ENCODE data around the gene VPS36.

VPS36 gene

DNA sequence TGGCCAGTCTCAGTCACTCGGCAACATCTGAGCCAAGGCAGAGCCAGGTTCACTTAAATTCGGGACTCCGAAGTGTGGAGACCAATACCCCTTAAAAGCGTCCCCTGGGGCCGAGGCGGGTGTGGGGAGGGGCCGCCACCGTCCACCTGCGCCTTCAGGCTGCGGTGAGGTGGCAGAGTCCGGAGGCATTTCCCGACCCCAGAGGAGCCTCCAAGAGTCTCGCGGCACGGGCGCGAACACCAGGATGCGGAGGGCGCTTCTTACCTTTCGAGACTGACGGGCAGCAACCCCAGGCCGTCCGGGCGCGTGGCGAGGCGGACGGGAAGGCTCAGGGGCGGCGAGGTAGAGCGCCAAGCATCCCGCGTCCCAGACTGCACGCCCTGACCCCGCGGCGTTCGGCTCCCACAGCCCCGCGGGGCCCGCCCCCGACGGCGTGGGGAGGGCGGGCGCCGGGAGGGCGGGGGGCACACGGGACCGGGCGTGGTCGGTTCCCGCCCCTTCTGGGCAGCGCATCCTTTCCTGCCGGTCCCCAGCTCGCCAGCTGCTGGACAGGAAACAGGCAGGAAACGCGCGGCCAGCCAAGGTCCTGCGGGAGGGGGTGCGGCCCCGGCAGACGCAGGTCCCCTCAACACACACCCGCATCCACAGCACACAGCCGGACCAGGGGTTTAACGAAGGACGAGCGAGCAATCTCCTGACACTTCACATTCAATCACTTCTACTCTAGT is 44.5 kb downstream of the VPS36 start, which contains the start of gene THSD1:
Gene THSD1, minus strand, starts transcription at position 406 of the 728 bp plus-strand sequence. CDS start 3,572 bp downstream, outside the sequence.
- TF ChIP-seq, protein P1, sequence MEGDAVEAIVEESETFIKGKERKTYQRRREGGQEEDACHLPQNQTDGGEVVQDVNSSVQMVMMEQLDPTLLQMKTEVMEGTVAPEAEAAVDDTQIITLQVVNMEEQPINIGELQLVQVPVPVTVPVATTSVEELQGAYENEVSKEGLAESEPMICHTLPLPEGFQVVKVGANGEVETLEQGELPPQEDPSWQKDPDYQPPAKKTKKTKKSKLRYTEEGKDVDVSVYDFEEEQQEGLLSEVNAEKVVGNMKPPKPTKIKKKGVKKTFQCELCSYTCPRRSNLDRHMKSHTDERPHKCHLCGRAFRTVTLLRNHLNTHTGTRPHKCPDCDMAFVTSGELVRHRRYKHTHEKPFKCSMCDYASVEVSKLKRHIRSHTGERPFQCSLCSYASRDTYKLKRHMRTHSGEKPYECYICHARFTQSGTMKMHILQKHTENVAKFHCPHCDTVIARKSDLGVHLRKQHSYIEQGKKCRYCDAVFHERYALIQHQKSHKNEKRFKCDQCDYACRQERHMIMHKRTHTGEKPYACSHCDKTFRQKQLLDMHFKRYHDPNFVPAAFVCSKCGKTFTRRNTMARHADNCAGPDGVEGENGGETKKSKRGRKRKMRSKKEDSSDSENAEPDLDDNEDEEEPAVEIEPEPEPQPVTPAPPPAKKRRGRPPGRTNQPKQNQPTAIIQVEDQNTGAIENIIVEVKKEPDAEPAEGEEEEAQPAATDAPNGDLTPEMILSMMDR (conservative IDR thresholded peaks at IDR 0.05; ENCODE audit: low read depth, low read length): no peak
- peak; percentile 22 for DNase-seq (ENCODE audit: low read depth)
- peak within 1 kb of the TSS; percentile 60 for H3K4me3 ChIP-seq (ENCODE audit: low read depth, low read length)

DNA sequence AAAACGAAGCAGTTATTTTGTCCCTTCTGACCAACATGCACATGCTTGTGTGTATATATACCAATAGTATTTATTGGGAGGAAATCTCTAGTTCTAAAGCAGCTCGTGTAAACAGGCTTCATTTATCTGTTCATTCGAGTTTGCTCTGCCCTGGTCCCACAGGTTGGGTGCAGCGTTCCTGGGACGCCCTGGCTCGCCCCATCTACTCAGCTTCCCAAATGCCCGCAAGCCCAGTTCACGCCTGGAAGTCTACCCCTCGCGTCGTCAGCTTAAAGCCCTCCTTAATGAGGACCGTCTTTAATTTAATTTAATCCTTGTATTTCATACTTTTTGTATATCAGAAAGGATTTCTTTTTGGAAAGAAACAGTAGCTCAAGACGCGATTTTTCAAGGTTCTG is 45.1 kb downstream of the VPS36 start:
- DNase-seq (ENCODE audit: low read depth): no peak
- H3K4me3 ChIP-seq (ENCODE audit: low read depth, low read length): peak overlapping the region; percentile 60
- TF ChIP-seq, protein P1 (conservative IDR thresholded peaks at IDR 0.05; ENCODE audit: low read depth, low read length): no peak

DNA sequence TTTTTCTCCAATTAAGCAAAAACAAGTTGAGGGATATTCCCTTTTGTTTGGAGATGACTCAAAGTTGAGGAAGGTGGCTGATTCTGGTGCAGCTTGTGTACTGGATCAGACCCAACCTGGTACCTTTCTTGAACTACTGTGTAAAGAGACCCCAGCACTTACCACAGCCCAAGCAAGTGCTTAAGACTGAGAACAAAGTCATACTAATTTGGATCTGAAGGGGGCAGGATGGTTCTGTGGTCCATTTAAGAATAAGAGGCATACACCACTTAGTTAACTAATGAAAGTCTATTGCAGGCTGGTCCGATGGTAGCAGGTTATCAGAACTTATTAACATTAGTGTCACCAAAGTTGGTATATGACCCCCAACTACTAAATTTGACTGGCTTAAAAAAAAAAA is 50.7 kb downstream of the VPS36 start:
- H3K4me3 ChIP-seq (ENCODE audit: low read depth, low read length): no peak overlapping the region
- peak; percentile 59 for DNase-seq (ENCODE audit: low read depth)
- TF ChIP-seq, protein P1 (conservative IDR thresholded peaks at IDR 0.05; ENCODE audit: low read depth, low read length): peak; percentile 50

DNA sequence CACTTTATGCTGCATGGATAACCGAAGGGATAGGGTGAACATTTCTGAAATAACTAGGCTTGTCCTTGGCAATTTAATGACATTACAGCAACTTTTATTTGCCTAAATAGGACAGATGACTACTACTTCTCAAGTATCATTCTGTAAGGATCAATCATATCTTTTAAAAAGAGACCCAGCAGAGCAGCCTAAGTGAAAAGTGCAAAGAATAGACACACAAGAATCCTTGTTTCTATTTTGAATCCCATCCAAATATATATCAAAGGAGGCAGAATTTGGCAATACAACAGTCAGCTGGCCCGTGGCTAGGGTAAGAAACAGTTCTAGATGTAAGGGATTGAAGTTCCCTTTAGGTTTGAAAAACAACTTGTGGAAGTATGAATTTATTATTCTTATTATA is 51.4 kb downstream of the VPS36 start:
- TF ChIP-seq, protein P1 (conservative IDR thresholded peaks at IDR 0.05; ENCODE audit: low read depth, low read length): no peak
- no peak for DNase-seq (ENCODE audit: low read depth)
- H3K4me3 ChIP-seq (ENCODE audit: low read depth, low read length): no peak overlapping the region

DNA sequence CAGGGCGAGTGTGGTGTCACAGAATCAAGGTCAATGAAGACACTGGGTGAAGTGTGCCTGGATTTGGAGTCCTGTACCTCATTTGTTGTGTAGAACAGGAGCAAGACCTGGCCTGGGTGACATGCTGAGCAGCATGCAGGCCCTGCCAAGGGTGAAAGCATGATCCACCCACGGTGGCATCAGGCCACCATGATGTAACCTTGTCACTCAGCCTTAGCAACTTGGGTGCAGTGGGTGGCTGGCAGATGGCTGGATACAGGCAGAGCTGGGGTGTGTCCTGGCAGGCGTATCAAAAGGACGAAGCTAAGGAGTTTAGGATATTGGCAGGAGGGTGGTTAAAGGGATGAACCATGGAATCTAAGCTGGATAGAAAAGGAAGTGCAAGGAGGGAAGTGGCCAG is 54.7 kb downstream of the VPS36 start:
- DNase-seq (ENCODE audit: low read depth): no peak
- no peak overlapping the region for H3K4me3 ChIP-seq (ENCODE audit: low read depth, low read length)
- TF ChIP-seq, protein P1 (conservative IDR thresholded peaks at IDR 0.05; ENCODE audit: low read depth, low read length): no peak

DNA sequence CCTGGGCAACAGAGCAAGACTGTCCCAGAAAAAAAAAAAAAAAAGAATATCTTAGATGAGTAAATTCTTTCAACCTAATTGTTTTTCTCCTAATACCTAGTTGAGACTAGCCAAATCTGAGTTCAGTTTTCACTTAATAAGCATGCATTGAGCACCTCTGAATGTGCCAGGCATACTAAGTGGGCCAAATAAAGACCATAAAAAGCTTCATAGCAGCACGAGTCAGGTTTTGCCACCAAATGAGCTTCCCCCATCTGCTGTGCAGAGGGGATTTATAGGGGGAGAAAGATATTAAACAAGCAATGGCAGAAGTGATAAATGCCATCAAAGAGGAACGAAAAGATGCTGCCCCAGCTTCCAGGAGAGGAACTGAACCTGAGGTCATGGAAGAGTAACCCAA is 55.8 kb downstream of the VPS36 start:
- H3K4me3 ChIP-seq (ENCODE audit: low read depth, low read length): no peak overlapping the region
- TF ChIP-seq, protein P1 (conservative IDR thresholded peaks at IDR 0.05; ENCODE audit: low read depth, low read length): no peak
- no peak for DNase-seq (ENCODE audit: low read depth)

All from choroid plexus epithelial cell (primary cell).